Astrocyte of the cerebellum (primary cell): ENCODE data around the gene INTS1.

ENCODE experiments used
- DNase-seq: peaks from one replicate; pipeline ENCODE4 v3.0.0-alpha.2; 2011; ENCODE audit warnings: low read depth
- H3K4me3 ChIP-seq: 2 replicates; pipeline ENCODE4 v1.5.1; 2011; ENCODE audit warnings: mild to moderate bottlenecking, low read depth, low read length, moderate library complexity
- in situ Hi-C: cut with HindIII; loops from 2 replicates; pipeline ENCODE4 v1.10.0; 2017; ENCODE audit warnings: low sequenced_read_pairs
- TF ChIP-seq, protein P1 (sequence below): IDR thresholded peaks from 2 replicates; pipeline ENCODE4 v1.5.1; 2012; ENCODE audit warnings: low read length, low read depth, moderate library complexity, mild to moderate bottlenecking; ENCODE audit errors: missing control alignments

The INTS1 gene, protein sequence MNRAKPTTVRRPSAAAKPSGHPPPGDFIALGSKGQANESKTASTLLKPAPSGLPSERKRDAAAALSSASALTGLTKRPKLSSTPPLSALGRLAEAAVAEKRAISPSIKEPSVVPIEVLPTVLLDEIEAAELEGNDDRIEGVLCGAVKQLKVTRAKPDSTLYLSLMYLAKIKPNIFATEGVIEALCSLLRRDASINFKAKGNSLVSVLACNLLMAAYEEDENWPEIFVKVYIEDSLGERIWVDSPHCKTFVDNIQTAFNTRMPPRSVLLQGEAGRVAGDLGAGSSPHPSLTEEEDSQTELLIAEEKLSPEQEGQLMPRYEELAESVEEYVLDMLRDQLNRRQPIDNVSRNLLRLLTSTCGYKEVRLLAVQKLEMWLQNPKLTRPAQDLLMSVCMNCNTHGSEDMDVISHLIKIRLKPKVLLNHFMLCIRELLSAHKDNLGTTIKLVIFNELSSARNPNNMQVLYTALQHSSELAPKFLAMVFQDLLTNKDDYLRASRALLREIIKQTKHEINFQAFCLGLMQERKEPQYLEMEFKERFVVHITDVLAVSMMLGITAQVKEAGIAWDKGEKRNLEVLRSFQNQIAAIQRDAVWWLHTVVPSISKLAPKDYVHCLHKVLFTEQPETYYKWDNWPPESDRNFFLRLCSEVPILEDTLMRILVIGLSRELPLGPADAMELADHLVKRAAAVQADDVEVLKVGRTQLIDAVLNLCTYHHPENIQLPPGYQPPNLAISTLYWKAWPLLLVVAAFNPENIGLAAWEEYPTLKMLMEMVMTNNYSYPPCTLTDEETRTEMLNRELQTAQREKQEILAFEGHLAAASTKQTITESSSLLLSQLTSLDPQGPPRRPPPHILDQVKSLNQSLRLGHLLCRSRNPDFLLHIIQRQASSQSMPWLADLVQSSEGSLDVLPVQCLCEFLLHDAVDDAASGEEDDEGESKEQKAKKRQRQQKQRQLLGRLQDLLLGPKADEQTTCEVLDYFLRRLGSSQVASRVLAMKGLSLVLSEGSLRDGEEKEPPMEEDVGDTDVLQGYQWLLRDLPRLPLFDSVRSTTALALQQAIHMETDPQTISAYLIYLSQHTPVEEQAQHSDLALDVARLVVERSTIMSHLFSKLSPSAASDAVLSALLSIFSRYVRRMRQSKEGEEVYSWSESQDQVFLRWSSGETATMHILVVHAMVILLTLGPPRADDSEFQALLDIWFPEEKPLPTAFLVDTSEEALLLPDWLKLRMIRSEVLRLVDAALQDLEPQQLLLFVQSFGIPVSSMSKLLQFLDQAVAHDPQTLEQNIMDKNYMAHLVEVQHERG (N-terminal part only)

DNA sequence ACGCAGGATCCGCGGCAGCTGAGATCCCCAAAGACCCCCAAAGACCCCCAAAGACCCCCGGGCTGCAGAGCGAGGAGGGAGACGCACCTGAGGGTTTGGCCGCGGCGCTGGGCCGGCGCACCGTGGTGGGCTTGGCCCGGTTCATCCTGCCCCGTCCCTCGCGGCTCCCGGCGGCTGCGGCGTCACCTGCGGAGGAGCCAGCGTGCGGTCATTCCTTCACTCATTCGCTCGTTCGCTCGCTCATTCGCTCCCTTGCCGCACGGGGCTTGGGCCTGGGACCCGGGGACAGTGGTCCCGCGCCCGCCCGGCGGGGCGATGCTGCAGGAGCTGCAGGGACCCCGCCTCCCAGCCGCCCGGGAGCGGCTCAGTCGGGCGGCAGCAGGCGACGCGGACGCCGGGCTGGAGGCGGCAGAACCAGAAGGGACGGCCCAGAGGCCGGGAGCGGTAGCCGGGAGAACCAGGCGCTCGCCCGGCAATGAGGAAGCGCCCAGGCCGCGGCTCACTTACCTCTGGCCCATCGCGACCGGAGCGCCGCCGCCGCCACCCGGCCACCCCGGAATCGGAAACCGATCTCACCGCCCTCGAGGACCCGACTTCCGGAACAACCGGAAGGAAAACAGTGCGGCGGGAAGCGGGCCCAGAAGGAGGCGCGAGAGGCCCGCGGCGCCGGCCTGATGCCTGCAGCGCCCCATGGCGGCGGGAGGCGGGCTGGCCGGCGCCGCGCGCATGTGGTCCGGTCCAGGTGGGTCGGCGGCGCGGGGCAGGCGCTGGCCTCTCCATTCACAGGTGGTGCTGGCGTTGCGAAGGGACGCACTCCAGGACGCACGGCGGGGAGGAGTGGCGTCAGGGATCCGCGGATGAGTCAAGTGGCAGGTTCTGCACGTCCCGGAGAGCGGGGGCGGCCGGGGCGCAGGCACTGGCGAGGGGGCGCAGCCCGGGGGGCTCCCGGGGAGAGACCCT is at the start of gene INTS1:
Gene INTS1, minus strand, starts transcription at position 574 of the 960 bp plus-strand sequence. Its CDS starts 429 bp downstream, at position 145.
- in situ Hi-C loops: no loop called here
- TF ChIP-seq, protein P1, sequence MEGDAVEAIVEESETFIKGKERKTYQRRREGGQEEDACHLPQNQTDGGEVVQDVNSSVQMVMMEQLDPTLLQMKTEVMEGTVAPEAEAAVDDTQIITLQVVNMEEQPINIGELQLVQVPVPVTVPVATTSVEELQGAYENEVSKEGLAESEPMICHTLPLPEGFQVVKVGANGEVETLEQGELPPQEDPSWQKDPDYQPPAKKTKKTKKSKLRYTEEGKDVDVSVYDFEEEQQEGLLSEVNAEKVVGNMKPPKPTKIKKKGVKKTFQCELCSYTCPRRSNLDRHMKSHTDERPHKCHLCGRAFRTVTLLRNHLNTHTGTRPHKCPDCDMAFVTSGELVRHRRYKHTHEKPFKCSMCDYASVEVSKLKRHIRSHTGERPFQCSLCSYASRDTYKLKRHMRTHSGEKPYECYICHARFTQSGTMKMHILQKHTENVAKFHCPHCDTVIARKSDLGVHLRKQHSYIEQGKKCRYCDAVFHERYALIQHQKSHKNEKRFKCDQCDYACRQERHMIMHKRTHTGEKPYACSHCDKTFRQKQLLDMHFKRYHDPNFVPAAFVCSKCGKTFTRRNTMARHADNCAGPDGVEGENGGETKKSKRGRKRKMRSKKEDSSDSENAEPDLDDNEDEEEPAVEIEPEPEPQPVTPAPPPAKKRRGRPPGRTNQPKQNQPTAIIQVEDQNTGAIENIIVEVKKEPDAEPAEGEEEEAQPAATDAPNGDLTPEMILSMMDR: peak; percentile 62
- peak within 1 kb of the TSS; percentile 74 for H3K4me3 ChIP-seq
- DNase-seq: peak; percentile 63

DNA sequence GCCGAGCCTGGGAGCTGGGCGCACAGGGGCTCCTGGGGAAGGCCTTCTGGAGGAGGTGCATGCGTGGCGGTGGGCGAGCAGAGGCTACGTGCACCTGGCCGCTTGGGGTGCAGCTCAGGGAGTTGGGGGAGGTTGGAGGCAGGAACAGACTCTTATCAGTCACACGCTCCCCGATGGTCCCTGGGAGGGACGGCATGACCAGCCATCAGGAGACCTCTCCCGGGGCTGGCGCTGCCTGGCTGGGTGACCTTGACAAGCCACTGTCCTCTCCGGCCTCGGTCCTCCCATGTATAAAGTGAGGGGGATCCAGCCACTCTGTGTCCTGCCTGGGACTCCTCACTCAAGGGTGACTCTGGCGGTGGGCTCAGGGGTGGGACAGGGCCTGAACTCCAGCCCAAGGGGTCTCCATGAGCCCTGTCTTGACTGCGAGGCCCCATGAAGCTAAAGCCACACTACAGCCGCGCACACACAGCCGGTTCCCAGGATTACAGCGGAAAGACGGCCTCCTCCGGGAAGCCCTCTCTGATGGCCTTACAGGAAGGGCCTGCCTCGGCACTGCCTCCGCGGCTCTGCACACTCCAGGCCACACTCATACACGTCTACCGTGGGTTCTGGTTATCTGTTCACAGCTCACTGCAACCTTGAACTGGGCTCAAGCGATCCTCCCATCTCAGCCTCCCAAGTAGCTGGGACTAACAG is 49.5 kb upstream of the INTS1 start:
- in situ Hi-C loops: no loop called here
- no peak for DNase-seq
- TF ChIP-seq, protein P1: no peak
- no peak overlapping the region for H3K4me3 ChIP-seq

DNA sequence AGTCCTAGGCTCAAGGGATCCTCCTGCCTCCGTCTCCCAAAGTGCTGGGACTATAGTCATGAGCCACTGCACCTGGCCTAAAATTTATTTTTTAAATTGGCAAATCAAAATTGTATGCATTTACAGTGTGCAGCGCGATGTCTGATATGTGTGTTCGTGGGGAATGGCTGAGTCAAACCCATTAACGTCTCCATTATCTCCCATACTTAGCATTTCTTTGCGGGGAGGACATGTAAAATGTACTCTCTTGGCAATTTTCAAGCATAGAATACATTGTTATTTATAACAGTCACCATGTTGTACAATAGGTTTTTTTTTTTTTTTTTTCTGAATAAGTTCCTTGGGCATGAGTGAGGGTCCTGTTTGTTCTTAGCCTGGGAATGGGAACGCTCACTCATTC is 48.0 kb upstream of the INTS1 start:
- in situ Hi-C loops: no loop called here
- no peak for DNase-seq
- H3K4me3 ChIP-seq: no peak overlapping the region
- TF ChIP-seq, protein P1: no peak

DNA sequence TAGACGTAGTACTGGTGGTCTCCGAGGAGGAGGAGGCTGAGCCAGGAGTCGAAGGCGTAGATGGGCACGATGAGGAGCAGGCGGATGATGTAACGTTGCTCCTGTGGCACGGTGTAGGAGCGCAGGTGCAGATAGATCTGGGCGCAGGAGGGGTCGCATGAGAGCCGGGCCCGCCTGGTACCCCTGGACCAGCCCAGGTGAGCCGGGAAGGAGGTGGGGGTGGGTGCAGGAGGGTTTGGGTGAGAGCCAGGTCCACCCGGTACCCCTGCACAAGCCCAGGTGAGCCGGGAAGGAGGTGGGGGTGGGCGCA is 46.6 kb upstream of the INTS1 start:
- no peak overlapping the region for H3K4me3 ChIP-seq
- TF ChIP-seq, protein P1: no peak

DNA sequence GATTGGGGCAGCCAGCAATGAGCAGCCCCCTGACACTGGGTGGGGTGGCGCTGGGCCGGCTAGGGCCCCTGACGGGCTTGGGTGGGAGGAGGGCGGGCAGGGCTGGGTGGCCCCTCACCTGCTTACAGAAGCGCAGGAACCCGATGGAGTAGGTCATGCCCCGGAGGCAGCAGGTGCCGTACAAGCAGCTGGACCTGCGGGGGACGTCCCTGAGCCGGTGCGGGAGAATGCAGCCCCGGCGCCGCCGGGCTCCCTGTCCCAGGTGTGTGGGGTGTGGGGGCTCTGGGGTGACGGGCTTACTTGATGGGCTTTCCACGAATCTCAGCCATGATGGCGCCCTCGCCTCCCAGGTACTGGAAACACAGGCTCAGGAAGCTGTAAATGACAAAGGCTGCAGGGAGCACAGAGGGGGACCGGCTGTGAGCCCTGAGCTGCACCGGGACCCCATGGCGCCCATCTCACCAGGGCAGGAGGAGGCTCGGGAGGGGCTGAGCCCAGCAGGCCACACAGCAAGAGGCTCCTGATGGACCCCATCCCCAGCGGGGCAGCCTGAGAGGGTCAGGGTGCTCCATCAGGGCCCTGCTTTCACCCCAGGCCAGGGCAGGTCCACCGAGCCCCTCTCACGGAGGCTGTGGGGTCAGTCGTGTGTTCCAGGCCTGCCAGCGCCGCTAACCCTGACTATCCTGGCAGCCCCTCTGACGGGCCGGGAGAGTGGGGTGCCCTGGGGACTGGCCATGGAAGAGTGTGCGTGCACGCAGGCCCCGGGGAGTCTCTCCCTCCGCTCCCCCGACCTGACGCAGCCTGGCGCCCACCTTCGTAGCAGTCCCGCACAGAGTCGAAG is 46.0 kb upstream of the INTS1 start:
- no peak overlapping the region for H3K4me3 ChIP-seq
- TF ChIP-seq, protein P1: no peak
- in situ Hi-C loops: no loop called here
- no peak for DNase-seq

More for the DNA sequence above, 46.6 kb upstream of the INTS1 start:
- in situ Hi-C loops: no loop called here
- DNase-seq: no peak
